Frontal cortex (tissue), 4 donors: ENCODE data around the gene GATA5. TPM values are rescaled to one million over a fixed set of nuclear protein-coding genes. Genes with fewer than 3 reads are reported as not detected.

Source experiments
- DNase-seq, 2 donors: peaks; one replicate each; pipeline ENCODE4 v3.0.0; 2012; ENCODE audit warnings: low spot score in 2 of 2
- FAIRE-seq: peaks from 2 replicates; lab custom pipeline; 2012; peaks lifted over from hg19 to GRCh38; lab: Jason Lieb, UNC
- total RNA-seq: library from RNA; depleted of rRNA; stranded (reverse); fragments of >200 nt; gene quantifications from one replicate; pipeline ENCODE4 v1.2.3, GENCODE V29; 2014
- donor health status: control.
- donor health status: control.
- donor health status: control.

The GATA5 gene
- total RNA-seq, 1 donor from 2014 or later: not detected

DNA sequence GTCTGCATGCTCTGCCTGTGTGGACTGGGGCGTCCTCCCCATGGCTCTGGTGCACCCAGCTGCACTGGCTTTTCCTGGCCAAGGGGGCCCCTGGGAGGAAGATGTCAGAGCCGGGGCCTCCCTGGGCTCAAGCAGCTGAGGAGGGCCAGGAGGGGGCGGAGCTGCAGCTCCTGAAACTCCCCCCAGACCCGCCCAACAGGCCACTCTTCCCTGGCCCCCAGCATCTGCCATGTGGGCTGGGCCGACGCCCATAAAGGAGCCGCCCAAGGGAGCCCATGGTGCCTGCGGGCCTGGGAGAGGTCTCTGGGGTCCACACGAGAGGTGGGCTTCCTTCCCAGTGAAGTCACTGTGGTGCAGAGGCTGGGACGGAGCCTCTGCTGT, 52.5 kb downstream of the GATA5 start:
- no peak for FAIRE-seq
- DNase-seq: no peak

DNA sequence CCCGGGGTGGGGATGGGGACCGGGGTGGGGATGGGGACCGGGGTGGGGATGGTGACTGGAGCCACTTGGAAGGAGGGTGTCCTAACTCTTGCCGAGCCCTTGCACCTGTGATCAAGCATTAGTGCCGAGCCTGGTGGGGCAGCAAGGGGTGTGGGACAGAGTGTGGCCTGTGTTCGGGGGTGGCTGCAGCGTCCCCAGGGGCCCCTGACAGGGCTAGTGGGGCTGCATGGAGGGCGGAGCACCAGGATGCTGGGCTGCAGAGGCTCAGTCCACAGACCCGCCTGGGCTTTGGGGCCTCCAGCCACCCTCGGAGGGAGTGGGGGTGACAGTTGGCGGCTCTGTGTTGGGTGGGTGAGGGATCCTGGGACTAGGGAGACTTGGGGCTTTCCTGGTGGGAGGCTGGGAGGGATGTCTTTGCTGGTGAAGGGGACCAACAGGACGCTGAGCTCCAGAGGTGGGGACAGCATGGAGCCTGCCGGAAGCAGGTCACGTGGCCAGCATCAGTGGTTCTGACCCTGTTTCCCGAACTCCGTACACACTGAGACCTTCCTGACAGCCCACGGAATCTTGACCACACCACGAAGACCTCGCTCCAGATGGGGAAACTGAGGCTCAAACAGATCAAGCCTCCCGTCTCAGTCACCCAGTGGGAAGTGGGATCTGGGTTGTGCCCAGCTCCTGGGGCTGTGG, 53.0 kb downstream of the GATA5 start:
- FAIRE-seq (no peak), DNase-seq (no peak)

DNA sequence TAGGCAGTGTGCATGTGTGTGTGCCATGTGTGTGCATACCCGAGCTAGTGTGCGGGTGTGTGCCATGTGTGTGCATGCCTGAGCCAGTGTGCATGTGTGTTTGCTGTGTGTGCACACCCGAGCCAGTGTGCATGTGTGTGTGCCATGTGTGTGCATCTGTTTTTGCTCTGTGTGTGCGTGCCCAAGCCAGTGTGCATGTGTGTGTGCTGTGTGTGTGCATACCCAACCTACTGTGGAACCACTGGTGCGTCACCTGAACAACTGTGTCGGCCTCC, 54.1 kb downstream of the GATA5 start:
- no peak for DNase-seq
- no peak for FAIRE-seq

DNA sequence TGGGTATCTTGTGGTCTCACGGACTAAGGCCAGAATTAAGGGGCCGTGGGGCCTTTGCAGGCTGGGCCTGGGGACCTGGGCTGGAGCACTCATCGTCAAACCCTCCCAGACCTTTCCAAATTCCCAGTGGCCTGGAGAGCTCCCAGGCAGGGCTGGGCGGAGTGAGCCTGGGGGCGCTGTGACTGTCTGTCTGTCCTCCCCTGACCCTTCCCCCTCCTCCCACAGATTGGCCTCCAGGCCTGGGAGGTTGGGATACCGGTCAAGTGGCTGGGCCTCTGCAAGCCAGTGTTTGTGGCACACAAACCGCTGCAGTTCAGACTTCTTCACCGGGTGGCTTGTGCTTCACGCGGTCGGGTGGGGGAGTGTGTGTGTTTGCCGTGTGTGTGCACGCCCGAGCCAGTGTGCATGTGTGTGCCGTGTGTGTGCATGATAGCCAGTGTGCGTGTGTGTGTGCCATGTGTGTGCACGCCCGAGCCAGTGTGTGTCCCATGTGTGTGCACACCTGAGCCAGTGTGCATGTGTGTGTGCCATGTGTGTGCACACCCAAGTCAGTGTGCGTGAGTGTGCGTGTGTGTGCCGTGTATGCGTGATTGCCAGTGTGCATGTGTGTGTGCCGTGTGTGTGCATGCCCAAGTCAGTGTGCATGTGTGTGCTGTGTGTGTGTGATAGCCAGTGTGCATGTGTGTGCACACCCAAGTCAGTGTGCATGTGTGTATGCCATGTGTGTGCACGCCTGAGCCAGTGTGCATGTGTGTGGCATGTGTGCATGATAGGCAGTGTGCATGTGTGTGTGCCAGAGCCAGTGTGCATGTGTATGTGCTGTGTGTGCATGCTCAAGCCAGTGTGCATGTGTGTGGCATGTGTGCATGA, 54.7 kb downstream of the GATA5 start:
- FAIRE-seq (no peak), DNase-seq (no peak)

DNA sequence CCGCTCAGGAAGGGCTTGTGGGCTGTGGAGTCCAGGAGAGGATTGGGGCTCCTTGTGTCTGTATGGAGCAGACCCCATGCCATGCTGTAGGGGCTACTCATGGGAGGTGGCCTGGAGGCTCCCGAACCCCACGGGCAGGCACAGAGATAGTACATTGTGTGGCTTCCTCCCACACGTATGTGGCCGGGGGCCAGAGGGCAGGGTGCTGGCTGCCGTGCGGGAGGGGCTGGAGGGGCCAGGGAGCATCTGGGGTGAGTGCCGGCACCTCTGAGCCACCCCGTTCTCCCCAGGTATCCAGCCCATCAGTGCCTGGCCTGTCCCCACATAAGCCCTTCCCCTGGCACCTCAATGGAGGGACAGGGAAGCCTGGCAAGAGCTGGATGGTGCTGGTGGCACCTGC, 56.0 kb downstream of the GATA5 start:
- FAIRE-seq (no peak), DNase-seq (no peak)

DNA sequence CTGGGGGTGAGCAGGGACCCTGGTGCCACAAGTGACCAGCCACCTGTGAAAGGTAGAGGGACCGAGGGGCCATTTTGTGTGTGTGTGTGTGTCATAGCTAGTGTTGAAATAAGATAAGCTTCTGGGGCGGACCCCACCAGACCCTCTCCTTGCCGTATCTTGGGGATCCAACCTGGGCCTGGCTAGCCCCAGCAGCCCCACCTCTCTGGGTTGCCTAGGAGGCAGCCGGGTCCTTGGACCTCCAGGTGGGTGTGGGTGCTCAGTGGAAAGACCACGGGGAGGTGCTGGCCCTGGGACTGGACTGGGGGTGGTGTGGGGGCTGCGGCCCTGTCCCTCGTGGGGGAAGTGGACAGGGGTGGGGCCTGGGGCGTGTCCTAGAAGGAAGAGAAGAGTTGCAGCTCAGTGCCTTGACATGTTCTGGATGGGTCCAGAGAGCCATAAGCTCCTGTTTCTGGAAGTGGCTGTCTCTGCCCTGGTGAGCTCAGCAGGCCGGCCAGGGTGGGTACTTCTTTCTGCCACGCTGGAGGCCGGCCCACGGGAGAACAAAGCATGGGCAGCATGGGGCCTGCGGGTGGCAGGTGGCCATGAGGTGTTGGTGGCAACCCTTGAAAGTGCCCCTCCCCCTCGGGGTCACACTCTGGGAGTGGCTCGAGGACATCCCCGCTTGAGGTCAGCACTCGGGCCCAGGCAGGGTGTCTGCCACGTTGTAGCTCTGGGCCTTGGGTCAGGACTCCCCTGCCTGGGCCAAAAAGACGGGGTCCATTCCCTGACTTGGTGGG, 56.9 kb downstream of the GATA5 start:
- DNase-seq: no peak
- FAIRE-seq: no peak

DNA sequence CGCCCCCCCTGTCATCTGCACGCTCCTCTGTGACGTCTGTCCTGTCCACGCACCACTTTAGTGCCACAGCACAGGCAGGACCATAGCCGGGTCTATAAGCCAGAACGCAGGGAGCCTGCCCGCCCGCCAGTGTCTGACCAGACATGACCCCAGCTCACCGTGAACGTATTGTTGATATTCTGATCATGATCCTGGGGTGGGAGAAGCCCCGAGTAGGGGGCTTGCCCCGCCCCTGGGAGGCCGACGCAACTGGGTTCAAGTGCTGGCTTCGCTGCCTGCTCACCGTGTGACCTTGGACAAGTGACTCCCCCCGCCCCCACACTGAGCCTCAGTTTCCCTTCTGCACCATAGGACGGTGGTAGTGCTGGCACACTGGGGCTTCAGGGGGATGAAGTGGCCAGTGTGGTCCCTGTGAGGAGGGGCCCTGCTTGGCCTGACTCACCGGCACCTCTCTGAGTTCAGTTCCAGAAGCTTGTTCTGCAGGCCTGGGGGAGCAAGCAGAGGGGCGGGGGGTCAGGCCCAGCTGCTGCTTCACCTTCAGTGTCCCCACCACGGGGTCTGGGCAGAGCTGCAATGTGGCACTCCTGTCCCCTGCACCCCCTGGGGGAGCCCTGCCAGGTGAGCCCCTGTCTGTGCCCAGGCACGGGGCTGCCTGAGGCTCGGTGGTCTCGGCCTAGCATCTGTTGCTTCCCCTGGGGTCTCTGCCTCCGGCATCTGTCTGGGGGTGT, 57.6 kb downstream of the GATA5 start:
- DNase-seq (no peak), FAIRE-seq (no peak)

DNA sequence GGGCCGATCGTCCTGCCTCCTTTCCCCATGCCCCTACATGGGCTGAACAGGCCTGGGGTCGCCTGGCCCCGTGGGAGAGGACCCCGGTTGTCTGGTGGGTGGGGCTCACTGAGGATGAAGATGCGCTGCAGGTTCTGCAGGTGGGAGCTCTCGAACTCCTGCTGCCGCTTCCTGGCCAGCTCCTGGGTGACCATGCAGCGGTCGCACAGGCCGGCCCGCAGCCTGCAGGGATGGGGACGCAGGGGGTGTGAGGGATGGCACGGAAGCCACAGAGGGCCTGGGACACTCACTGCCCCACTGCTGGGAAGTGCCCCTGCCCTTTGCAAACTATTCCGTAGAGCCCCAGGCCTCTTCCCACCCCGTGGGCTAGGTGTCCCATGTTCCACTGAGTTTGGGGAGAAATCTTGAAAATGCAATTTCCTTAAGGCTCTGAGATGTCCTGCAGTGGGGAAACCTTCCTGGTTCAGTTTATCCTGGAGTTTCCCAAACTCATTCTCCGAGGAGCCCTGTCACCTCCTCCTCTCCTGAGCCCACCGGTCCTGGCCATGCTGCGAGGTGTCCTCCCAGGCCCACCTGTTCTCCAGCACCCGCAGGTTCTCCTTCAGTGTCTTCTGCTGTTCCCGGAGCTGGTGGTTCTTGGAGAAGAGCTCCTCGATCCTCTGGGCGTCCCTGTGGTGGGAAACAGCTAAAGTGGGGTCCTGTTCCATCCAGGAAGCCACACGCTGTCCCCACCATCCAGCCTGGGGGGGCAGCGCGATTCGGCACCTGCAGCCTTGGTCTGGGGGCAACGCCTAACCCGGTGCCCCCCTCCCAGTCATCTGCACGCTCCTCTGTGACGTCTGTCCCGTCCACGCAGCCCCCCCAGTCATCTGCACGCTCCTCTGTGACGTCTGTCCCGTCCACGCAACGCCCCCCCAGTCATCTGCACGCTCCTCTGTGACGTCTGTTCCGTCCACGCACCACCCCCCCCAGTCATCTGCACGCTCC, 58.9 kb downstream of the GATA5 start:
- no peak for DNase-seq
- no peak for FAIRE-seq

DNA sequence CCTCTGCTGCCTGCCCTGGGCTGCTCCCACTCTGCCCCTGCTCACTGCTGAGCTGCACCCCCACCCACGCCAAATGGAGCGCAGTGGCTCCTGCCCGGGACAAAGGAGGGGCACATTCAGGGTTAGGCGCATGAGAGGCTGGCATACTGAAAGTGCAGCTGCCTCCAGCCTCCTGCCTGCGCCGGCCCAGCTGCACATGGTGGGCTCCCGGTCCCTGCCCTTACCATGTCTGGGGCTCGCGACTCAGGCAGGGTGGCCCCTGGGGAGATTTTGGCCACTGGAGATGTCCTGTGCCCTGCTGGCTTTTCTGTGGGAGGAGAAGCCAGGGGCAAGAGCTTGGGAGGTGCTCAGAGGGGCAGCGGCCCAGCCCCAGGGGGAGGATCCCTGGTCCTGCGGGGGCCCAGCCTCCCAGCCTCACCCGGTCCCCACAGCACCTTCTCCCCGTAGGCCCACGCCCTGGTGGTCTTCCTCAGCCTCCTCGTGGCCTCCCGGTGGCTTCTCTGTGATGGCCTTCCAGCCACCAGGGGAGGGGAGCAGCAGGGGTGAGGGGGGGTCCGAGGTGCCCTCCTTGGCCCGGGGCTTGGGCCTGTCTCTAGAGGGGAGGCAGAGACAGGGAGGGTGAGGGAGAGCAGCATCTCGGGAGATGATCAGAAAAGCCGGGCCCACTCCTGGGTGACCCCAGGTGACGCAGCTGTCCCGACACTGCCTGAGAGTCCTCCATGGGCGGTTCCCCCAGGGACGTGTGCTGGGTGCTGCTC, 60.3 kb downstream of the GATA5 start:
- FAIRE-seq: no peak
- DNase-seq: no peak

DNA sequence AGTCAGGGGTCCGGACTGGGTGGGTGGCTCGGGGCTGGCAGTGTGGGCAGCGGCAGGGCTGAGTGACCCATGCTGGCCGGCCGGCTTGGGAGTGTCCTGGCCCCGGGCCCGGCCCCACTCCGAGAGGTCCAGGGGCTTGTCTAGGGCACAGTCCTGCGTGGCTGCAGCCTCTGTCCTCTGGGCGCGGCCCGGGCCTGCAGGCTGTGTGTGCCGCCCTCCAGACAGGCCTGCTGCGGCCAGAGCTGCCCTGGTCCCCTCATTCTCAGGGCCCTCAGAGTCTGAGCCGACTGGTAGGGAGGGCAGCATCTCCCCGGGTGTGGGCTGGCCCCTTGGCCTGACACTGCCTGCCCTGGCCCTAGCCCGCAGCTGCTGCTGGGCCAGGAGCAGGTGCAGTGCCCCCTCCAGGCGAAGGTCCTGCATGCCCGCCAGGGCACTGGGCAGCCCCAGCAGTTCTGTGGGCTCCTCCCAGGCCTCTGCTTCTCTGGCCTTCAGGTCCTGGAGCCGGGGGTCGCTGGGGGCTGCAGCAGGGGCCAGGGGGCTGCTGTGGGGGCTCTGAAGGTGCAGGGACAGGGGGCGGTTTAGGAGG, 61.8 kb downstream of the GATA5 start:
- FAIRE-seq (no peak), DNase-seq (no peak)

Other genes with a start within 250 kb of the GATA5 start
- 42.4 TPM for gene OSBPL2, start 237.5 kb downstream of the GATA5 start, total RNA-seq
- 41.2 TPM for gene ADRM1, start 173.0 kb downstream of the GATA5 start, total RNA-seq
- gene LAMA5, start 108.7 kb downstream of the GATA5 start, total RNA-seq: 11.4 TPM
- 821 TPM for gene RPS21, start 88.9 kb downstream of the GATA5 start, total RNA-seq
- gene CABLES2, start 68.7 kb downstream of the GATA5 start, total RNA-seq: 2.9 TPM
- not detected for gene RBBP8NL, start 48.5 kb downstream of the GATA5 start, total RNA-seq
- 1.6 TPM for gene SLCO4A1, start 166.5 kb upstream of the GATA5 start, total RNA-seq
- 4.9 TPM for gene NTSR1, start 232.8 kb upstream of the GATA5 start, total RNA-seq